Epidermal melanocyte (primary cell): ENCODE results near the gene TMEM232.

Experiments
- DNase-seq: peaks from one replicate; pipeline ENCODE4 v3.0.0; 2011; ENCODE audit warnings: low spot score; ENCODE audit not compliant: insufficient read length

TMEM232 gene

GRCh38 chr5:110402562-110402961, 323.9 kb downstream of the TMEM232 start:
- DNase-seq = no peak

- DNase-seq = no peak
Observed at GRCh38 chr5:110401881-110402280, 324.6 kb downstream of the TMEM232 start.

GRCh38 chr5:110398951-110399350, 327.5 kb downstream of the TMEM232 start:
- DNase-seq = no peak

- no peak for DNase-seq
Observed at GRCh38 chr5:110397281-110397680, 329.2 kb downstream of the TMEM232 start.

GRCh38 chr5:110386782-110387181, 339.7 kb downstream of the TMEM232 start:
- peak; percentile 42 for DNase-seq

GRCh38 chr5:110383231-110383630, 343.2 kb downstream of the TMEM232 start:
- no peak for DNase-seq

- DNase-seq = no peak
Observed at GRCh38 chr5:110377943-110378342, 348.5 kb downstream of the TMEM232 start.

GRCh38 chr5:110377361-110377760, 349.1 kb downstream of the TMEM232 start:
- no peak for DNase-seq

GRCh38 chr5:110376281-110376951, 350.1 kb downstream of the TMEM232 start:
- DNase-seq = no peak

GRCh38 chr5:110371725-110372041, 354.8 kb downstream of the TMEM232 start:
- no peak for DNase-seq

GRCh38 chr5:110371011-110371724, 355.3 kb downstream of the TMEM232 start:
- no peak for DNase-seq
